ENCODE measurements around the gene DDC. TPM values are rescaled to one million over a fixed set of nuclear protein-coding genes. Genes with fewer than 3 reads are reported as not detected.

The DDC gene
- total RNA-seq, 3 donors from 2014 or later (not counting 1 experiment from before 2014, with no cell fraction given), result not detected

DNA sequence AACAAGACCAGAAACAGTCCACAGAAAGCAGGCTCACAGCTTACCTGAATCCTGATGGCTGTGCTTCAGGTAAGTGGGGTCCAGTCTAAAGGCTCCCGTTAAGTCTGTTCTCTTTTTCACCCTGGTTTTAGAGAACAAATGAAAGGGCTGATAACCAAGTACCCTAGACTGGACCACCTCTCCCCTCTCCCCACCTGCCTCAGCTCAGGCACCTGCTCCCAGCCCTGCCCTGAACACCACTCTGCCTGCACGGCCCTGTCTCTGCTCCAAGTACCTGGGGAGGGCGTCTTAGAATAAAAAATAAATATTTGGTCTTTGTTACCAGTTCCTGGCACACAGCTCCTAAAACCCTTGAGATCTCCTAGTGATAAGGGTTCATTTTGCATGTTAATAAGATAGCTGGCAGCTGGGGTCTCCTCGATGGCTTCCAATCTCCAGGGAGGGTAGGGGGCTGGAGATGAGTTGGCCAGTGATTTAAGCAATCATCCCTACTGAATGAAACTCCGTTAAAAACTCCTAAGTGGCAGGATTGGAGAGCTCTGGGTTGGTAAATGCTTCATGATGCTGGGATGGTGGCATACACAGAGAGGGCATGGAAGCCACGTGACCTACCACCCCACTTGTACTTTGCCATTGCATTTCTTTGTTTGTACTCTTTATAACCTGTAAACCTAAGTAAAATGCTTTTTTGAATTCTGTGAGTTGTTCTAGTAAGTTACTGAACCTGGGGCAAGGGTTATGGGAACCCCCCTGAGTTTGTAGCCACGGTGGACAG lies 85.3 kb downstream of the DDC start:
- H3K27me3 Mint-ChIP-seq (ENCODE audit: low read depth in 2 of 2), result peaks cover 10 to 26% of the 10 kb centered on the region in 2 donors
- H3K4me3 Mint-ChIP-seq, result no peak overlapping the region
- no peaks in the 10 kb centered on the region for H3K9me3 Mint-ChIP-seq
- no peaks in the 10 kb centered on the region for H3K4me1 Mint-ChIP-seq
- no peak overlapping the region for H3K27ac Mint-ChIP-seq
- no peaks in the 10 kb centered on the region for H3K4me1 ChIP-seq (ENCODE audit: control insufficient read depth, insufficient read depth, low read length)
- H3K9me3 ChIP-seq (ENCODE audit: control insufficient read depth, insufficient read depth, low read length), result no peaks in the 10 kb centered on the region
- no peaks in the 10 kb centered on the region for H3K36me3 Mint-ChIP-seq
- no peak overlapping the region for H3K27ac ChIP-seq (ENCODE audit: low read length)
- TF ChIP-seq, protein P1, sequence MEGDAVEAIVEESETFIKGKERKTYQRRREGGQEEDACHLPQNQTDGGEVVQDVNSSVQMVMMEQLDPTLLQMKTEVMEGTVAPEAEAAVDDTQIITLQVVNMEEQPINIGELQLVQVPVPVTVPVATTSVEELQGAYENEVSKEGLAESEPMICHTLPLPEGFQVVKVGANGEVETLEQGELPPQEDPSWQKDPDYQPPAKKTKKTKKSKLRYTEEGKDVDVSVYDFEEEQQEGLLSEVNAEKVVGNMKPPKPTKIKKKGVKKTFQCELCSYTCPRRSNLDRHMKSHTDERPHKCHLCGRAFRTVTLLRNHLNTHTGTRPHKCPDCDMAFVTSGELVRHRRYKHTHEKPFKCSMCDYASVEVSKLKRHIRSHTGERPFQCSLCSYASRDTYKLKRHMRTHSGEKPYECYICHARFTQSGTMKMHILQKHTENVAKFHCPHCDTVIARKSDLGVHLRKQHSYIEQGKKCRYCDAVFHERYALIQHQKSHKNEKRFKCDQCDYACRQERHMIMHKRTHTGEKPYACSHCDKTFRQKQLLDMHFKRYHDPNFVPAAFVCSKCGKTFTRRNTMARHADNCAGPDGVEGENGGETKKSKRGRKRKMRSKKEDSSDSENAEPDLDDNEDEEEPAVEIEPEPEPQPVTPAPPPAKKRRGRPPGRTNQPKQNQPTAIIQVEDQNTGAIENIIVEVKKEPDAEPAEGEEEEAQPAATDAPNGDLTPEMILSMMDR (IDR thresholded peaks at IDR 0.05), result no peak
- intact Hi-C loops (cut with micrococcal nuclease), result no loop called here
- no peak for DNase-seq
- WGBS (ENCODE audit: insufficient coverage), result 82% methylated on average over 7 of the region's 7 CpGs
- H3K27me3 ChIP-seq (ENCODE audit: control insufficient read depth, insufficient read depth, low read length), result no peaks in the 10 kb centered on the region
- H3K4me3 ChIP-seq (ENCODE audit: low read length), result no peak overlapping the region
- H3K36me3 ChIP-seq (ENCODE audit: control insufficient read depth, insufficient read depth, low read length), result no peaks in the 10 kb centered on the region
- no peak for ATAC-seq

DNA sequence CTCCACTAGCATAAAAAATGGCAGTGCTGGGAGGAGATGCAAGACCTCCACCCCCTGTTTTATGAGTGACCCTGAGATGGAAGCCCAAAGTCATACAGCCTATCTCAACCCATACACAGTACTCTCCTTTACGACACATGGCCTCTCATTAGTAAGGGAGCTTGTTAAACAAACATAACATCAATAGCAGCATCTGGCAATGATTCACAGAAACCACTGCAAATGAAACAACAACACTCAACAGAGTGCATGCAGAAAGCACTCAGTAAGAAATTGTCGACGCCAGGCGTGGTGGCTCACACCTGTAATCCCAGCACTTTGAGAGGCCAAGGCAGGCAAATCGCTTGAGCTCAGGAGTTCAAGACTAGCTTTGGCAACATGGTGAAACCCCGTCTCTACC lies 87.6 kb downstream of the DDC start:
- Histone ChIP-seq H3K9me3 (ENCODE audit: control insufficient read depth, insufficient read depth, low read length) (no peaks in the 10 kb centered on the region), H3K27me3 (ENCODE audit: control insufficient read depth, insufficient read depth, low read length) (no peaks in the 10 kb centered on the region), H3K36me3 (ENCODE audit: control insufficient read depth, insufficient read depth, low read length) (no peaks in the 10 kb centered on the region), H3K27ac (ENCODE audit: low read length) (no peak overlapping the region), H3K4me1 (ENCODE audit: control insufficient read depth, insufficient read depth, low read length) (no peaks in the 10 kb centered on the region), H3K4me3 (ENCODE audit: low read length) (no peak overlapping the region)
- no peak for ATAC-seq
- Mint-ChIP-seq H3K36me3 (no peaks in the 10 kb centered on the region), H3K9me3 (no peaks in the 10 kb centered on the region), H3K27ac (no peak overlapping the region), H3K27me3 (ENCODE audit: low read depth in 2 of 2) (peaks cover 13 to 39% of the 10 kb centered on the region in 2 donors), H3K4me1 (no peaks in the 10 kb centered on the region), H3K4me3 (no peak overlapping the region)
- intact Hi-C loops (cut with micrococcal nuclease), result no loop called here
- TF ChIP-seq, protein P1 (IDR thresholded peaks at IDR 0.05), result no peak
- WGBS (ENCODE audit: insufficient coverage), result 91% methylated on average over 5 of the region's 6 CpGs
- DNase-seq, result no peak

DNA sequence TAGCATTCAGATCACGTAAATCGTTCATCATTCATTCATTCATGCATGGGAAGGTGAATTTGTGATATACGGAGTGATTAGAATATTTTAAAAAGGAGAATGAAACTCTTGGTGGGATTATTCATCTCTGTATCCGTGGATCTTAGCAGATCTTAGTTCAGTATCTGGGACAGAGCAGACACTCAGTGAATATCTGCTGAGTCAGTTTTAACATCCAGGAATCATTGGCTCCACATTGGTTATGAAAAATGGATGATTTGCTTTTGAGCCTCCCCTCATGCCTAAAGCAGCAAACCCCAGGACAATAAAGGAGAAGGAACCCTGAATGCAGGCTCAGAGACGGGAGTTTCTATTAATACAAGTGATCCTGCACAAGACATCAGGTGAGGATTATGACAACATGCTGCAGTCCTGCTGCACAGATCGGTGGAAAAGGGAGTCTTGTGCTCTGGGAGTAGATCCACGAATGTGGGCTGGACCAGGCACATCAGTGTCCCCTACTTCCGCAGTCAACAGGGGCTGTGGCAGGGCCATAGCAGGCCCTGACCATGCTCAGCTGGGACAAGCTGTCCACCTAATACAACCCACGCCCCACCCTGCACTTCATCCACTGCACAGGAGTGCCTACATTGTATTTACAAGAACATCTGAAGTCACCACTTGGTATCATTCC lies 88.1 kb downstream of the DDC start:
- no peaks in the 10 kb centered on the region for H3K4me1 ChIP-seq (ENCODE audit: control insufficient read depth, insufficient read depth, low read length)
- no peaks in the 10 kb centered on the region for H3K9me3 ChIP-seq (ENCODE audit: control insufficient read depth, insufficient read depth, low read length)
- no peak for ATAC-seq
- no peak for DNase-seq
- Mint-ChIP-seq H3K9me3 (no peaks in the 10 kb centered on the region), H3K4me1 (no peaks in the 10 kb centered on the region), H3K36me3 (no peaks in the 10 kb centered on the region), H3K27ac (no peak overlapping the region), H3K27me3 (ENCODE audit: low read depth in 2 of 2) (peaks cover 13 to 44% of the 10 kb centered on the region in 2 donors), H3K4me3 (no peak overlapping the region)
- no peak overlapping the region for H3K27ac ChIP-seq (ENCODE audit: low read length)
- intact Hi-C loops (cut with micrococcal nuclease), result no loop called here
- no peaks in the 10 kb centered on the region for H3K36me3 ChIP-seq (ENCODE audit: control insufficient read depth, insufficient read depth, low read length)
- TF ChIP-seq, protein P1 (IDR thresholded peaks at IDR 0.05), result no peak
- no peak overlapping the region for H3K4me3 ChIP-seq (ENCODE audit: low read length)
- WGBS (ENCODE audit: insufficient coverage), result 90% methylated on average over 9 of the region's 9 CpGs
- no peaks in the 10 kb centered on the region for H3K27me3 ChIP-seq (ENCODE audit: control insufficient read depth, insufficient read depth, low read length)
